GM19455 (cell line): ENCODE data around the gene SPAG5.

Experiments
- ATAC-seq: cut with Tn5 transposase; IDR thresholded peaks from one replicate; pipeline ENCODE4 v1.9.1; 2021; ENCODE audit not compliant: unreplicated experiment

Gene SPAG5

DNA sequence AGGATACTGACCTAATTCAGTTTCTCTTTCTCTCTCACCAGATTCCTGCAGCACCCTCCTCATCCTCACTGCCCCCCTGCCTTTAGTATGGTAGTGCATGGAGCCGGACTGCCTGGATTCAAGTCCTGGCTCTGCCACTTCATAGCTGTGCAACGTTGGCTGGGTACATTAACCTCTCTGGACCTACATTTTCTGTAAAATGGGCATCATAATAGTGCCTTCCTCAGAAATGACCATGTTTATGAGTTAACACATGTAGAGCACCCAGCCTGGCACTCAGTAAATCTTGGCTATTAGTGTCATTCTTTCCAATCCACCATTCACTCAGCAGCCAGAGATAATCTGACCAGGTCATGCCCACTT is 53.7 kb downstream of the SPAG5 start:
- ATAC-seq: no peak

DNA sequence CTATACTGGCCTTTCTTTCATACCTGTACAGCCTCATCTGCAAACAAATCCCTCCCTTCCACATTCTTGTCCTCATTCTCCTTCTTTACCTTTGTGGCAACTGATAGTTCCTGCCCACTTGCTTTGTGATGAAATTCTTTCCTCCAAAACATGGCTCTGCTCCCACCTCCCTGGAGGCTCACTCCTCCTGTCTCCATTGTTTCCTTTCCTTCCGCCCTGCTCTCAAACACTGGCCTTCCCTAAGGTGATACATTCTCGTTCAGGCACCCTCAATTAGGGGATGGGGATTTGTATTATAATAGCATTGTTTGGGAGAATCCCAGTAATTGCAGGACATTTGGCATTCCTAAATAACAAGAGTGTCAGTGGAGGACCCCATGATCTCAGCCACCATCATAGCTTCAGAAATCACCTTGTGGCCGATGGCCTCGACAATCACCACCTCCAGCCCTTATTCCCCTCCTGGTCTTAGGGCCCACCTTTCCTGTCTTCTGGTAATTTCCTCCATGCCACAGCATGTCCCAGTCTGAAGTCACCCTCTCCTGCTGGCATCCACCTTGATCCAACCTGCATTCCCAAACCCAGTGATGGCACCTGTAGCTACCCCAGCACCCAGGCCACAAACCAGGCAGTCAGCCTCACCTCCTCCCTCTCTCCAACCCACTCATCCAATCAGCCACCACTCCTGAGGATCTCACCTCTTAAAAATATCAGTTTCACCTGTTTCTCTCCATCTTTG is 54.3 kb downstream of the SPAG5 start:
- ATAC-seq: no peak

DNA sequence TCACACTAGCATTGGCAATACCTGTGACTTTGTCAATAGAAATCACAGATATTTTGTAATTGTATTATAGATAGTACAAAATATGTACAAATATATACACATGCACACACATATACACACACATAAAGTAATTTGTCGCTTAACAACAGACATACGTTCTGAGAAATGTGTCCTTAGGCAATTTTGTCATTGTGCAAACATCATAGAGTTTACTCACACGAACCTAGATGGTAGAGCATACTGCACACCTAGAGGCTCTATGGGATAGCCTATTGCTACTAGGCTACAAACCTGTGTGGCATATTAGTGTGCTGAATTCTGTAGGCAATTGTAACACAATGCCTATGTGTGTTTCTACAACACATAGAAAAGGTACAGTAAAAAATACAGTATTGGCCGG is 57.4 kb downstream of the SPAG5 start:
- no peak for ATAC-seq

DNA sequence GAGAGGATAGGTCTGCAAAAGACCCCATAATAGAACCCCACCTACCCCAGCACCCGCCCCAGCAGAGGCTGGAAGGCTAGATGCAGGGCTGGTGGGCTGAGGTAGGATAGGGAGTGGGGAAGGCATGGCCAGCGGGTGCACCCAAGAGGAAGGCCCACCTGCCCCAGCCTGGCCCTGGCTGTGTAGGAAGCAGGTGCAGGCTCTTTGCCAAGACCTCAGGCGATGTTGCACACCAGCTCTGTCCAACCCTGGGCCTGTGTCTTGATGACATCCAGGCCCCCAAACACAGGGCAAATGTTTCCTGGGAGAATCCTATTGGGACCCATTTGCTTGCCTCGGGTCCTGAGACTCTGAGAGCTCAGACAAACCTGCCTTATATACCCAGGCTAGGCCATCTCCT is 58.6 kb downstream of the SPAG5 start:
- no peak for ATAC-seq

DNA sequence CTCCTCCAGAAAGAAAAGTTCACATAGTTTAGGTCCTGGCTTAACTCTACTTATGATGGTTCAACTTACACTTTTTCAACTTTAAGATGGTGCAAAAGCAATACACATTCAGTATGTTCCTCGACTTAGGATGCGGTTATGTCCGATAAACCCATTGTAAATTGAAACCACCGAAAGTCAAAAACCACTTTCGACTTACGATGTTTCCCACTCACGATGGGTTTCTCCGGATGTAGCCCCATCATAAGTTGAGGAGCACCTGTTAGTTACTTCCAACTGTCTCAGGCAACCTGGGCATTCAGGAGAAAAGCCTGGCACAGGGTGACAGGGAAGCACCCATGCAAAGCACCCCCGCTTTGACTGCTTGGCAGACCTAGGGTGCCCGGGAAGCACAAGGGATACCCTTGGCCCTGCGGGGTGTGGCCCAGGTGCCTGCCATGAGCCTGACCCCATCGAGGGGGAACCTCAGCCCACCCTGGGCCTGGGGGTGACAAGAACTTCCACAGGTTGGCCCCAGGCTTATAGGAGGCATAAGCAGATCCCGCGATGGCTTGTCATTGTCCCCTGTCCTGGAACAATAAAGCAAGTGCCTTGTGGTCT is 60.4 kb downstream of the SPAG5 start:
- ATAC-seq: no peak

DNA sequence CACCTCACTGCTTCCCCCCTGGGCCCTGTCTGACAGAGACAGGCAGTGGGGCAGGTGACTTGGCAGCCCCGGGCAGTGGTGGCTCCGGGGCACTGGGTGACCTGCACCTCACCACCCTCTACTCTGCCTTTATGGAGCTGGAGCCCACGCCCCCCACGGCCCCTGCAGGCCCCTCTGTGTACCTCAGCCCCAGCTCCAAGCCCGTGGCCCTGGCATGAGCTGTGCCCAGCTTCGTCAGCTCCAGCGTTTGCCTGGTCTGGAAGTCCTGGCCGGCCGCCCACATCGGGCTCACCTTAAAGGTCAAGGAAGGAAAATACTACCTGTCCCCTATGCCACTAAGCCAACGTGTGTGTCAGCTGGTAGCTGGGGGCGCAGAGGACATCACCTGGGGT is 61.6 kb downstream of the SPAG5 start:
- ATAC-seq: no peak

DNA sequence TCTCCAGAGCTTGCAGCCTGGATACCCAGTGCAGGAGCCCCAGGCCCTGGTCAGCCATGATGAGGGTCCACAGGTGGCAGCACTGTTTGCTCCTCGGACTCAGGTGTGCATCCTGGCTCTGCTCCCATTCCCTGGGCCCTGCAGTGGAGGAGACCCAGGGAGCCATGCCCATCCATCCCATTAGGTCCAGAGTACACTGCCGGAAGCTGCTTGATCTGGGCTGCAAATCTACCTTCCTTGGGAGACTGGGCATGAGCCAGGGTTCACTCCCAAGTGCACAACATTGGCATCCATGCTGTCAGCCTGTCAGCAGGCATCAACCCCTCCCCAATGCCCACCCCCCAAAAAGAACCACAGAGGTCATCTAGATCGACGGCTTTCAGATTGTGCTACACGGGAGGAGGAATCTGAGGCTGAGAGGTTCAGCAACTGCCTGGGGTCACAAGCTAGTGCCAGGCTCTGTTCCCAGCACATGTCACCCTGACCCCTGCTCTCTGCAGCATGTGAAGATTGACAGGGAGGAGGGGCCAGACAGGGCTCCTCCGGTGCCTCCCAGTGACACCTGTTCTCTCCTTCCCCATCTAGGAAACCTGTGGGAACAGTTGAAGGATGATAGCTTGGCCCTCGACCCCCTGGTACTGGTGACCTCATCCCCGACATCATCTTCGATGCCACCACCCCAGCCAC is 62.1 kb downstream of the SPAG5 start:
- no peak for ATAC-seq

DNA sequence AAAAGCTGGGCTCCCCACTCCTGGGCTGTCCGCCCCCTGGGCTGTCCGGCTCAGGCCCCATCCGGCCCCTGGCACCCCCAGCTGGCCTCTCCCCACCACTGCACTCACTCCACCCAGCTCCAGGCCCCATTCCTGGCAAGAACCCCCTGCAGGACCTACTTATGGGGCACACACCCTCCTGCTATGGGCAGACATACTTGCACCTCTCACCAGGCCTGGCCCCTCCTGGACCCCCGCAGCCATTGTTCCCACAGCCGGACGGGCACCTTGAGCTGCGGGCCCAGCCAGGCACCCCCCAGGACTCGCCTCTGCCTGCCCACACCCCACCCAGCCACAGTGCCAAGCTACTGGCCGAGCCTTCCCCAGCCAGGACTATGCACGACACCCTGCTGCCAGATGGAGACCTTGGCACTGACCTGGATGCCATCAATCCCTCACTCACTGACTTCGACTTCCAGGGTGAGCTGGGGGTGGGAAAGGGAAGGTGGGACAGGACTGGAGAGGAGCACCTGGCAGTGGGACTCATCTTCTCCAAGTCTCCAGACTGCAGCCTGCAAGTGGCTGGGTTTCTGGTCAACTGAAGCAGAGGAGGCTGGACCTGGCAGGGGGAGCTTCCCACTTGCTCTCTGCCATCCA is 64.0 kb downstream of the SPAG5 start:
- ATAC-seq: no peak

DNA sequence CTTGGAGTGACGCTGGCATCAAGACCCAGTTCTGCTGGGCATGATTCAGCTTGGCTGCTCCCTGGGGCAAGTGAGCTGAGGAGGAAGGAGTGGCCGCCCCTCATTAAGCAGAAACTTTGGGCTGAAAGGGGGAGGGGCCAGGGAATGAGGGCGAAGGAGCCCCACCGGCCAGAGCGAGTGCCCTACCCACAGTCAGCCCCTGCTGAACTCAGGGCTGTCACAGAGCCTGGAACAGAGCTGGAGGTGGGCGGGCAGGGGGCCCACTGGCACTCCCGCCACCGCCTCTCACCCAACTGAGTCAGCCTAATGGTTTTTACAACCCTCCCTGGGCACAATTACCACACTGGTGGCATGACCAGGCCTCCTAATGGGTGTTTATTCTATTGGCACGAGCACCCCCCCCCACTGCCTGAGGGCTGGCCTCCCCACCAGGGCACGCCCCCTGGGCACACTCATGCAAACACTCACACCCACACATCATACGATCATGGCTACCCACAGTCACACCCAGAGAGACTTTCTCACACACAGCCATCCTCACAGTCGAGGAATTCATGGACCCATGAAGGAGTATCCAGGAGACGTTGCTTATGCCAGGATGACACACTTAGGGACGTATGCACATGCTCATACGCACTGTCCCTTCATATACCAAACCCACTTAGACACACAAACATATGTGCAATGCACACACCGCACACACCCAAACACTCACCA is 65.6 kb downstream of the SPAG5 start:
- no peak for ATAC-seq

DNA sequence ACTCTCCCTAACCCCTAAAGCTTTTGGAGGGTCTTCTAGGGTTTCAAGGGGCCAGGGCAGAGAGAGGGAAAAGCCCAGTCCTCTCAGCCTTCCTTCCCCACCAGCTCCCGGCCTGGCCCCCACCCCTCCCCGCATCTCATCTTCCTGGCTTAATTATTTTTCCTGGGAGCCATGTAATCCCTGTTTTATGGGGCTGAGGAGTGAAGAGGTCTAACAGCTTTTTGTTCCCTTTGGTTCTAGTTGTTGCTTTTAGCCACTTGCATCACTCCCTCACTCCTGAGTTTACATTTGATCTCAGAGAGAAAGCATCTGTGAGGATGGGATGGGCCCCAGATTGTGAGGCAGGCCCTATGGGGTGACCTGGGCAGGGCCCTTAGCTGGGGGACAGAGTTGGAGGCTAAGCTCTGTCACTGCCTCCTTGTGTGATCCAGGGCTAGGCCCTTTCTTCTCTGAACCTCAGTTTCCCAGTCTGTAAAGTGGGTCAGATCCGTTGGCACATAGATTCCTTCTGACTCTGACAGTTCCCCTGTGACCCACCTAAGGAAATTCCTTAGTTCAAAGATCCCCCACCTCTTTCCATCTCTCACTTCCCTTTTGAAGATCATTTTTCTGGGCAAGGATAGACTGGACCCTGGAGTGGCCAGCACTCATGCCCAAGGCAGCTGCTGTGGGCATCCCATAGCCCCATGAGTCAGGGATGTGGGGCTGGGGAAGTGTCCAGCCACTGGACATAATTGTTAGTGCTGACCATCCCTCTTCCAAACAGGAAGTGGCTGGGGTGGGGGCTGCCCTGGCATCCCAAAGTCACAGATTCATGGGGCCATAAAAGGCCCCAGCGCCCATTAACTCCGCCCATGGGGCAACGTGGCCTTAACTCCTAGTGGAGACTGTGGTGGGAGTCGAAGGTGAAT is 66.5 kb downstream of the SPAG5 start:
- ATAC-seq: no peak

DNA sequence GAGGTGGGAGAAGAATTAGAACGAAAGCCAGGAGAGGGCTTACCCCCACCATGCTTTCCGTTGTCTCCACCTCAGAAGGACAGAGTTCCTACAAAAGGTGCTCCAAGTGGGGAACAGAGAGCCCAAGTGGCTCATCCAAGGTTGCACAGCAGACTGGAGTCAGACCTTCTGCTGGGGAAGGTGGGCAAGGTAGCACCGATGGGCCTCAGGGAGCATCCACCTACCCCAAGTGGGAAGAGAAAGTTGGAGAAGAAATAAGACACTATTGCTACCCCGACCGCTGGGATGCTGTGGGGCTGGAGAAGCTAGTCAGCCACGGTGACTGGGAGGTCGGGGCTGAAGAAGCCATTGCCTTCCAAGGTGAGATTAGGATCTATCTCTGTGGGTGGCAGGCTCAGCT is 67.9 kb downstream of the SPAG5 start:
- no peak for ATAC-seq

DNA sequence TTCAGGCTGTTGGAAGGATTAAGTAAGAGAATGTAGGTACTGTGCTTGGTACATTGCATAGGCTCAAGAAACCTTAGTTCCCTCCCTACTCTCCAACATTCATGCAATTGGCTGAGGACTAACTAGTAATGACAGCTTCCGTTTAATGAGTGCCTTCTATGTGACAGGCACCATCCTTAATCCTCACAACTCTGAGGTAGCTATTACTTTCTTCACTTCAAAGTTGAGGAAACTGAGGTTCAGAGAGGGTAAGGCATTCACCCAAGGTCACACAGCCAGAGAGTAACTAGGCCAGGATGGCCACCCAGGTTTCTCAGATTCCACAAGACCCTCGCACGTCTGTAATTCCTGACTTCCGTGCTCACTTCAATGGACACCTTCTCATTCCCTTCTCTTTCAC is 68.6 kb downstream of the SPAG5 start:
- ATAC-seq: no peak

DNA sequence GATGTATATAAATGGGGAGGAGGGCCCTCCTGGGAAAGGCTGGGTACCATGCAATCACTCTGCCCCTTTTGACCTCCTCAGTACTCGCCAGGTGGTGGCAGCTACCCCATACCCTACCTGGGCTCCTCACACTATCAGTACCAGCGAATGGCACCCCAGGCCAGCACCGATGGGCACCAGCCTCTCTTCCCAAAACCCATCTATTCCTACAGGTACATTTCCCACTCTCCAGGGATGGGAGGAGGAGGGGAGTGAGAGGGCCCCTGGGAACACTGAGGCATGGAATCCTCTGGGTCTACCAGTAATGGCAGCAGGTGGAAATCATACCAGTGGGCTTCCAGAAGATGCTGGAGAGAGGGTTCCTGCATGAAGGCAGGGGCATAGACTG is 69.8 kb downstream of the SPAG5 start:
- ATAC-seq: no peak

DNA sequence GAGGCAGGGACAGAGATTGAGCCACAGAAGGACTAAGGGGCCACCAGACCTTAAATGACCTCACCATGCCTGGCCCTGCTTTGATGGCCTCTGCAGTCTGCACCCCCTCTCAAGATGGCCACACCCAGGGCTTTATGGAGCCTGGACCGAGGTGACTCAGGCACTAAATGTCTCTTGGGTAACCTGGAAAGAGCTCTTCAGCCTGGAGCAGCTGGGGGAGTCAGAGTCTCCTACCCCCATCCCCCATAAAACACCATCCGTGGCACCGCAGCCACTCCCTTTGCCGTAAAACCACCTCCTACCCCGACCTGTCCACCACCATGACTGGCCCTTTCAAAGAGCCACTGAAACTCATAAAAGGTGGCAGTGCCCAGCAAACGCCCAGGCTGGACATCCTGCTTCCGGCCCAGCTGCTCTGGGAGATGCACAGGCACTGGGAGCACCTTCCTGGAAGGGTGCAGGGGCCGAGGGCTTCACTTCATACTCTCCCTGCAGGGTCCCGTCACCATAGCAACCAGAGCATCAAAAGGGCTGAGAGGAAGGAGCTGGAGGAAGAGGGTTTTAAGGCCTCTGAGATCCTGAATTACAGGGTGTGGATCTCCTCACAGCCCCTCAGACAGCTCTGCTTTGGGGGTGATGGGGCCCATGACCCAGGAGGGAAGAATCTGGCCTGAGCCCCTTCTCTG is 70.4 kb downstream of the SPAG5 start:
- ATAC-seq: no peak

DNA sequence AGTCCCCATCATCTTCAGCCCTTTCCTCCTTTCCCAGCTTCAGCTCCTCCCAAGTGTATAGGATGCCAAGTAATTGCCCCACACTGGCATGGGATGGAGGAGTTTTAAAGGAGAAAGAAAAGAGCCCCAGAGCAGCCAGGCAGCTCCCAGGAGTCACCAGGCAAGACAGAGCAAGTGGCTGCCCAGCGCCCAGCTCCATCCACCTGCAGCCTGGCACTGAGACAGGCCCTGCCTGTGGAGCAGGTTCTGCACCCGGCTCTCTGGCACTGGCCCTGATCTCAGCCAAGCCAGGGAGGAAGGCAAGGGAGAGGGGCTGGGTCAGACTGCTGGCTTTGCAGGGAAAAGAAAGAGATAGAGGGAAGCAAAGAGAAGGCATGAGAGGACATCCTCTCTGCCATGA is 71.0 kb downstream of the SPAG5 start:
- no peak for ATAC-seq
